RWPE1 (cell line): ENCODE measurements around the gene SOX18.

ENCODE experiments used
- CTCF ChIA-PET: fragments of 350-600 bp; sonication (Branson Sonifier 250); formaldehyde crosslinking; extraction: SDS; loops from one replicate; lab custom pipeline; 2021; lab: Yijun Ruan, JAX
- POLR2A ChIA-PET: fragments of 400-600 bp; formaldehyde crosslinking; extraction: SDS; loops from one replicate; lab custom pipeline; 2020; ENCODE audit warnings: antibody characterized with exemption; ENCODE audit not compliant: low non-redundant PET; lab: Yijun Ruan, JAX
- DNase-seq: peaks from one replicate; pipeline ENCODE4 v3.0.0; 2012; ENCODE audit warnings: low spot score
- H3K27ac ChIP-seq: fragments of 450-650 bp; 2 replicates; pipeline ENCODE4 v1.5.1; 2017
- CTCF ChIP-seq: fragments of 450-650 bp; conservative IDR thresholded peaks from 2 replicates; pipeline ENCODE4 v1.5.1; 2017; ENCODE audit warnings: low read depth, mild to moderate bottlenecking

Gene SOX18

GRCh38 chr20:64011366-64011779 is 38.1 kb downstream of the SOX18 start:
- ChIA-PET POLR2A (no interaction called here), CTCF (interaction anchor here (0.5 kb wide), 1 partner anchor 184 kb away, joined by 3 read pairs; no protein-coding TSS in a partner anchor)
- no peak overlapping the region for H3K27ac ChIP-seq
- DNase-seq, result no peak
- TF ChIP-seq CTCF, result no peak

GRCh38 chr20:64010711-64011237 is 38.7 kb downstream of the SOX18 start:
- DNase-seq, result no peak
- ChIA-PET POLR2A (no interaction called here), CTCF (interaction anchor here (0.5 to 0.7 kb wide), 2 partner anchors 30 to 185 kb away, joined by 3 to 5 read pairs; partner anchors contain the start of gene PRPF6)
- no peak overlapping the region for H3K27ac ChIP-seq
- no peak for TF ChIP-seq CTCF

- TF ChIP-seq CTCF, result no peak
- POLR2A ChIA-PET, result no interaction called here
- CTCF ChIA-PET, result interaction anchor here (0.7 kb wide), 1 partner anchor 29 kb away, joined by 5 read pairs; the partner anchor contains the start of gene PRPF6
- DNase-seq, result no peak
- H3K27ac ChIP-seq, result no peak overlapping the region; the same call in 1 of the 2 replicates
Observed at GRCh38 chr20:64009811-64010387, 39.5 kb downstream of the SOX18 start.

- TF ChIP-seq CTCF, result no peak
- no peak overlapping the region for H3K27ac ChIP-seq
- CTCF ChIA-PET, result interaction anchor here (2.4 kb wide), 1 partner anchor 32 kb away, joined by 12 read pairs; no protein-coding TSS in a partner anchor
- DNase-seq, result no peak
- POLR2A ChIA-PET, result no interaction called here
Observed at GRCh38 chr20:64006902-64007301, 42.5 kb downstream of the SOX18 start.

GRCh38 chr20:64006490-64006889 is 42.9 kb downstream of the SOX18 start:
- DNase-seq, result no peak
- ChIA-PET CTCF (interaction anchor here (2.4 kb wide), 1 partner anchor 32 kb away, joined by 12 read pairs; no protein-coding TSS in a partner anchor), POLR2A (no interaction called here)
- no peak for TF ChIP-seq CTCF
- no peak overlapping the region for H3K27ac ChIP-seq

GRCh38 chr20:64005394-64005793 is 44.0 kb downstream of the SOX18 start:
- no peak for TF ChIP-seq CTCF
- POLR2A ChIA-PET, result no interaction called here
- CTCF ChIA-PET, result no interaction called here
- DNase-seq, result no peak
- H3K27ac ChIP-seq, result no peak overlapping the region
